Large intestine (tissue), 3 donors: ENCODE results near the gene RIPOR2. TPM values are rescaled to one million over a fixed set of nuclear protein-coding genes. Genes with fewer than 3 reads are reported as not detected.

Experiments
- DNase-seq, 2 donors: peaks; one replicate each; pipeline versions ENCODE4 v3.0.0 to v3.0.0-alpha.2; 2013
- H3K27ac ChIP-seq: one replicate; pipeline ENCODE4 v1.5.1; 2013; ENCODE audit warnings: low read length
- H3K27me3 ChIP-seq: 2 replicates; pipeline ENCODE4 v1.6.1; 2013; ENCODE audit warnings: low read length; ENCODE audit not compliant: control insufficient read depth, insufficient read depth
- H3K36me3 ChIP-seq: 2 replicates; pipeline ENCODE4 v1.6.1; 2013; ENCODE audit warnings: low read length; ENCODE audit not compliant: control insufficient read depth, insufficient read depth
- H3K4me1 ChIP-seq: one replicate; pipeline ENCODE4 v1.6.1; 2013; ENCODE audit warnings: low read length; ENCODE audit not compliant: control insufficient read depth, insufficient read depth
- H3K4me3 ChIP-seq: one replicate; pipeline ENCODE4 v1.5.1; 2013; ENCODE audit warnings: low read length
- H3K9me3 ChIP-seq: one replicate; pipeline ENCODE4 v1.6.1; 2013; ENCODE audit warnings: mild to moderate bottlenecking, low read depth, low read length, moderate library complexity; ENCODE audit not compliant: control insufficient read depth
- WGBS: methylation state at CpG from one replicate; pipeline ENCODE4 v1.1.5; 2013; ENCODE audit warnings: low lambda C conversion rate; ENCODE audit not compliant: insufficient coverage; 5-methylcytosine and 5-hydroxymethylcytosine counted together
- polyA plus RNA-seq: library from polyadenylated mRNA; unstranded; fragments of 120-200 nt; gene quantifications from one replicate; pipeline ENCODE4 v1.2.1, GENCODE V29; 2013

The RIPOR2 gene
- polyA plus RNA-seq, 1 donor = 2.1 TPM

GRCh38 chr6:24925661-24926060, 10.1 kb downstream of the RIPOR2 start:
- no peak overlapping the region for H3K4me3 ChIP-seq
- H3K9me3 ChIP-seq = no peaks in the 10 kb centered on the region
- H3K36me3 ChIP-seq = no peaks in the 10 kb centered on the region
- no peaks in the 10 kb centered on the region for H3K27me3 ChIP-seq
- H3K27ac ChIP-seq = no peak overlapping the region
- DNase-seq = no peak
- no peaks in the 10 kb centered on the region for H3K4me1 ChIP-seq

DNA sequence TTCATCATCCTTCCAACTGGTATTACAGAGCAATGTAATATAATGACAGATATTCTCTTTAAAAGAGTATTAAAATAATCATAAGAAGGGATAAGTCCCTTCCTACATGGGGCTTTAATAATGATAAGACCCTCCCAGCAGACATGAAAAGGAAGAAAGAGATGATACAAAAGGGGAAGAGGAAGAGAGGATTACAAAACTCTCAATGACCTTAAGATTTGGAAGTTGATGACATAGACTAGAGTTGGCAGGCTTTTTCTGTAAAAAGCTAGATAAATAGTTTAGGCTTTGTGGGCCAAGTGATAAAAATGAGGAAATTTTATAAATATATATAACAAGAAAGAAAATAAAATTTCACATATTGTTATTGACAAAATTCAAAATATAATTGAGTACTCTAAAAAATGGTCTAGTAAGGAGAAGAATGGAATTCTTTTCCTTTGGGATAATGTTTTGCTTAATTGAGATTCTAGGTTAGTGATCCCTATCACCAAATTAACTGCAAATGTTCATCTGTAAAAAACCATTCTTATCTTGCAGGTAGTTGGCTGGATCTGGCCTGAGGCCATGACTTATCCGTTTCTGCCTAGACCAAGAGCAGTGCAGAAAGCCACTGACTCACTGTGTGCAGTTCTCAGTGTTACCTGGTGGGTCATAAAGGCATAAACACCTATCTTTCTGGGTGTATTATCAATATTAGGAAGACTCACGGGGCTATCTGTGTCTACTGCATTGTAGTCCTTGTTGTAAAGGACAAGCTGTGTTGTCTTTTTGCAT, 11.0 kb downstream of the RIPOR2 start:
- DNase-seq = no peak
- Histone ChIP-seq H3K27me3 (no peaks in the 10 kb centered on the region), H3K4me3 (no peak overlapping the region), H3K4me1 (no peaks in the 10 kb centered on the region), H3K27ac (no peak overlapping the region), H3K36me3 (no peaks in the 10 kb centered on the region), H3K9me3 (no peaks in the 10 kb centered on the region)
- WGBS = no CpG with 5 or more reads among the region's 2 CpGs

GRCh38 chr6:24923885-24924401, 11.8 kb downstream of the RIPOR2 start:
- Histone ChIP-seq H3K9me3 (no peaks in the 10 kb centered on the region), H3K4me1 (no peaks in the 10 kb centered on the region), H3K36me3 (no peaks in the 10 kb centered on the region), H3K27me3 (no peaks in the 10 kb centered on the region), H3K27ac (no peak overlapping the region), H3K4me3 (no peak overlapping the region)
- DNase-seq = no peak
- WGBS = no CpG with 5 or more reads among the region's 8 CpGs

GRCh38 chr6:24922814-24923213, 12.9 kb downstream of the RIPOR2 start:
- no peaks in the 10 kb centered on the region for H3K4me1 ChIP-seq
- WGBS = 80% methylated on average over 1 of the region's 2 CpGs

GRCh38 chr6:24922170-24922569, 13.6 kb downstream of the RIPOR2 start:
- H3K4me1 ChIP-seq = no peaks in the 10 kb centered on the region
- DNase-seq = no peak
- WGBS = 92% methylated on average over 2 of the region's 4 CpGs

More at GRCh38 chr6:24922814-24923213, 12.9 kb downstream of the RIPOR2 start:
- no peak for DNase-seq
- Histone ChIP-seq H3K9me3 (no peaks in the 10 kb centered on the region), H3K4me3 (no peak overlapping the region), H3K36me3 (no peaks in the 10 kb centered on the region), H3K27me3 (no peaks in the 10 kb centered on the region), H3K27ac (no peak overlapping the region)

GRCh38 chr6:24920136-24920535, 15.6 kb downstream of the RIPOR2 start:
- H3K9me3 ChIP-seq = no peaks in the 10 kb centered on the region
- H3K4me1 ChIP-seq = no peaks in the 10 kb centered on the region
- no peak overlapping the region for H3K4me3 ChIP-seq
- no peak overlapping the region for H3K27ac ChIP-seq
- DNase-seq = no peak
- no peaks in the 10 kb centered on the region for H3K36me3 ChIP-seq
- peaks cover 3% of the 10 kb centered on the region for H3K27me3 ChIP-seq

More at GRCh38 chr6:24922170-24922569, 13.6 kb downstream of the RIPOR2 start:
- Histone ChIP-seq H3K36me3 (no peaks in the 10 kb centered on the region), H3K9me3 (no peaks in the 10 kb centered on the region), H3K4me3 (no peak overlapping the region), H3K27ac (no peak overlapping the region), H3K27me3 (no peaks in the 10 kb centered on the region)

GRCh38 chr6:24919056-24919892, 16.5 kb downstream of the RIPOR2 start:
- H3K9me3 ChIP-seq = no peaks in the 10 kb centered on the region
- no peak overlapping the region for H3K4me3 ChIP-seq
- H3K4me1 ChIP-seq = no peaks in the 10 kb centered on the region
- 81% methylated on average over 3 of the region's 12 CpGs for WGBS
- no peaks in the 10 kb centered on the region for H3K36me3 ChIP-seq
- no peak overlapping the region for H3K27ac ChIP-seq
- peaks cover 3% of the 10 kb centered on the region for H3K27me3 ChIP-seq
- no peak for DNase-seq

DNA sequence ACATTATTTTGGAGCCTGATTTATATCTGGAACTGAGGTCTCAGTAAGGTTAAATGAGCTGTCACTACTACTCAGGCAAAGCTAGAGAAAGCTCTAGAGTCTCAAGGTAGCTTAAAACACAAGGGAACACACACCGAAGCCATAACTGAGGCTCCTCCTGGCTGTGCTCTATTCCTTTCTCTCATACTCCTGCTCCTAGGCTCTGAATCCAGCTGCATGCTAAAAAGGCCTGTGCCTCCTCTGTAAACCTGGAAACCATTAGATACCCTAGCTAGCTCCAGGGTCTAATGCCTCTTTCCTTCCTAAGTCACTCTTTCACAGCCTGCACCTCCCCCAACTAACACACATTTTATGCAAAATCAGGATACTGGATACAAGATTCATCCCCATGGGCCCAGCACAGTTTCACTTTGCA, 17.1 kb downstream of the RIPOR2 start:
- no peak overlapping the region for H3K4me3 ChIP-seq
- no CpG with 5 or more reads among the region's 1 CpG for WGBS
- H3K36me3 ChIP-seq = no peaks in the 10 kb centered on the region
- H3K9me3 ChIP-seq = no peaks in the 10 kb centered on the region
- H3K27ac ChIP-seq = no peak overlapping the region
- peaks cover 8% of the 10 kb centered on the region for H3K27me3 ChIP-seq
- no peaks in the 10 kb centered on the region for H3K4me1 ChIP-seq
- no peak for DNase-seq

GRCh38 chr6:24916496-24916895, 19.3 kb downstream of the RIPOR2 start:
- Histone ChIP-seq H3K4me3 (no peak overlapping the region), H3K36me3 (no peaks in the 10 kb centered on the region), H3K27me3 (peaks cover 27% of the 10 kb centered on the region), H3K4me1 (peaks cover 3% of the 10 kb centered on the region), H3K27ac (no peak overlapping the region), H3K9me3 (no peaks in the 10 kb centered on the region)
- WGBS = 83% methylated on average over 1 of the region's 5 CpGs
- no peak for DNase-seq

GRCh38 chr6:24915641-24916040, 20.1 kb downstream of the RIPOR2 start:
- no peaks in the 10 kb centered on the region for H3K36me3 ChIP-seq
- H3K27me3 ChIP-seq = peaks cover 33% of the 10 kb centered on the region
- H3K4me3 ChIP-seq = no peak overlapping the region
- WGBS = no CpG with 5 or more reads among the region's 5 CpGs
- DNase-seq = no peak
- H3K9me3 ChIP-seq = no peaks in the 10 kb centered on the region
- no peak overlapping the region for H3K27ac ChIP-seq
- H3K4me1 ChIP-seq = peaks cover 5% of the 10 kb centered on the region
